BE2C (cell line): ENCODE measurements around the gene IGFL3.

ENCODE experiments used
- DNase-seq: peaks from one replicate; pipeline ENCODE4 v3.0.0-alpha.2; 2020
- H3K27me3 ChIP-seq: fragments of 250-450 bp; sonication (Bioruptor Pico); 2 replicates; pipeline ENCODE4 v1.5.1; 2020; ENCODE audit warnings: mild to moderate bottlenecking
- H3K36me3 ChIP-seq: fragments of 250-450 bp; sonication (Bioruptor Pico); 2 replicates; pipeline ENCODE4 v1.5.1; 2020; ENCODE audit warnings: mild to moderate bottlenecking
- H3K4me1 ChIP-seq: fragments of 250-450 bp; sonication (Bioruptor Pico); 2 replicates; pipeline ENCODE4 v1.5.1; 2020
- H3K4me3 ChIP-seq: 2 replicates; pipeline ENCODE4 v1.5.1; 2011; ENCODE audit warnings: low read depth, low read length
- H3K9me3 ChIP-seq: fragments of 250-450 bp; sonication (Bioruptor Pico); 2 replicates; pipeline ENCODE4 v1.5.1; 2020
- CTCF ChIP-seq: IDR thresholded peaks from 2 replicates; pipeline ENCODE4 v1.5.1; 2012; ENCODE audit warnings: mild to moderate bottlenecking, low read depth, low read length

The IGFL3 gene

GRCh38 chr19:46076951-46077814 lies 47.3 kb downstream of the IGFL3 start:
- peak; percentile 100 for TF ChIP-seq CTCF
- peaks cover 42% of the 10 kb centered on the region for H3K27me3 ChIP-seq
- H3K36me3 ChIP-seq, result no peaks in the 10 kb centered on the region
- H3K4me3 ChIP-seq, result peak overlapping the region; percentile 58
- DNase-seq, result peak; percentile 86
- H3K4me1 ChIP-seq, result no peaks in the 10 kb centered on the region
- H3K9me3 ChIP-seq, result peaks cover 8% of the 10 kb centered on the region

GRCh38 chr19:46076031-46076880 lies 48.2 kb downstream of the IGFL3 start:
- Histone ChIP-seq H3K4me3 (no peak overlapping the region), H3K4me1 (no peaks in the 10 kb centered on the region), H3K9me3 (peaks cover 8% of the 10 kb centered on the region), H3K27me3 (peaks cover 44% of the 10 kb centered on the region), H3K36me3 (no peaks in the 10 kb centered on the region)
- TF ChIP-seq CTCF, result no peak
- no peak for DNase-seq

- Histone ChIP-seq H3K9me3 (no peaks in the 10 kb centered on the region), H3K4me1 (no peaks in the 10 kb centered on the region), H3K27me3 (peaks cover 69% of the 10 kb centered on the region), H3K4me3 (no peak overlapping the region), H3K36me3 (no peaks in the 10 kb centered on the region)
- no peak for TF ChIP-seq CTCF
- no peak for DNase-seq
Measured at GRCh38 chr19:46073268-46073922, 51.1 kb downstream of the IGFL3 start.
